ENCODE results near the gene TSPAN1.

The TSPAN1 gene

DNA sequence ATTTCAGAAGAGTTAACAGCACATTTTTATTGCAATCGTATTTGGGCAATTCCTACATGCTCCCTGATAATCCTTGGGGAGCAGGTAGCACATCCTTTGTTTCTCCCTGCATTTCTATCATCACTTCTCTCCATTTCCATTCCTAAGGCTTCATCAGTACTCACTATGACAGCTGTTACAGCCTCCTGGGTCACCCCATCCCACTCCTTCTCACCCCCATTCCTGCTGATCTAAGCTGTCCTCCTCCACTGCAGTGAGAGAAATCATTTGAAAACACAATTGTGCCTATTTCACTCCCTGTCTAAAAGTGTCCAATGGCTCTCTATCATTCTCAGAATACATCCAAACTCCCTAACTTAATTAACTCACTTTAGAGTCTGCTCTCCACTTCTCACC, 17.0 kb upstream of the TSPAN1 start:
- TF ChIP-seq TAF1 (IDR thresholded peaks at IDR 0.05; ENCODE audit: low read depth, low read length) (no peak), SPI1 (IDR thresholded peaks at IDR 0.05; ENCODE audit: low read depth, low read length) (no peak), POLR2AphosphoS5 (IDR thresholded peaks at IDR 0.05; ENCODE audit: low read depth, low read length) (no peak), PAX5 (IDR thresholded peaks at IDR 0.05; ENCODE audit: insufficient read depth, low read length, severe bottlenecking) (no peak), POLR2A (IDR thresholded peaks at IDR 0.05; ENCODE audit: low read depth, low read length) (no peak), POU2F2 (IDR thresholded peaks at IDR 0.05; ENCODE audit: low read depth, low read length) (no peak)
- FAIRE-seq (no peak), DNase-seq (ENCODE audit: insufficient read length, low spot score) (no peak)

DNA sequence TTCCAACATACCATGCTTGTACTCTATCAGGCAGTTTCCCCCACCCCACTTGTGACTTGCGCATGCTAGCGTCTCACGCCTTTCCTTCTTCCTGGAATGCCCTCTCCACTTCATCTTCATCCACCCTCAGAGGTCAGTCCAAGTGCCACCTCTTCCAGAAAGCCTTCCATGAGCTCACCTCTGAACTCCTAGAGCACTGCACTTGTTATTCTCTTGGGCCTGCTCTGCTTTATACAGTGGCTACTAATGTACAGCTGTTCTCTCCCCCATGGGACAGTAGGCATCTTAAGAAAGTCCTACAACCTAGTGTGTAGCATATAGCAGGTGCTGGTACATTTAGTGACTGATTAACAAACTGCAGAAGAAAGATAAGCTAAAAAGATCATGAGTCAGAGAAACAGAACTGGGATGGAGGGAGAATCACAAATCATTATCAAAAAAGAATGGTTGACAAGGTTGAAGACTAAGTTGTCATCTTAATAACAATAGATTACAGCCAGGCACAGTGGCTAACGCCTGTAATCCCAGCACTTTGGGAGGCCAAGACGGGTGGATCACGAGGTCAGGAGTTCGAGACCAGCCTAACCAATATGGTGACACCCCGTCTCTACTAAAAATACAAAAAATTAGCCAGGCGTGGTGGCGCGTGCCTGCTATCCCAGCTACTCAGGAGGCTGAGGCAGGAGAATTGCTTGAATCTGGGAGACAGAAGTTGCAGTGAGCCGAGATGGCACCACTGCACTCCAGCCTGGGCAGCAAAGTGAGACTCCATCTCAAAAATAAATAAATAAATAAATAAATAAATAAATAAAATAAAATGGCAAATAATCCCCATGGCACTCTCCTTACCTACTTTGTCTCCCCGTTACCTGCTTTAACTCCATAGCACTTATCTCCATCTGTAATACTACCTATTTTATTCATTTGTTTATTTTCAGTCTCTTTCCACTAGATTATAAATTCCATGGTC, 16.3 kb upstream of the TSPAN1 start:
- FAIRE-seq (no peak), DNase-seq (ENCODE audit: insufficient read length, low spot score) (no peak)
- TF ChIP-seq TAF1 (IDR thresholded peaks at IDR 0.05; ENCODE audit: low read depth, low read length): no peak
- no peak for TF ChIP-seq POU2F2 (IDR thresholded peaks at IDR 0.05; ENCODE audit: low read depth, low read length)
- TF ChIP-seq POLR2AphosphoS5 (IDR thresholded peaks at IDR 0.05; ENCODE audit: low read depth, low read length): no peak
- no peak for TF ChIP-seq PAX5 (IDR thresholded peaks at IDR 0.05; ENCODE audit: insufficient read depth, low read length, severe bottlenecking)
- TF ChIP-seq SPI1 (IDR thresholded peaks at IDR 0.05; ENCODE audit: low read depth, low read length): no peak
- TF ChIP-seq POLR2A (IDR thresholded peaks at IDR 0.05; ENCODE audit: low read depth, low read length): no peak

DNA sequence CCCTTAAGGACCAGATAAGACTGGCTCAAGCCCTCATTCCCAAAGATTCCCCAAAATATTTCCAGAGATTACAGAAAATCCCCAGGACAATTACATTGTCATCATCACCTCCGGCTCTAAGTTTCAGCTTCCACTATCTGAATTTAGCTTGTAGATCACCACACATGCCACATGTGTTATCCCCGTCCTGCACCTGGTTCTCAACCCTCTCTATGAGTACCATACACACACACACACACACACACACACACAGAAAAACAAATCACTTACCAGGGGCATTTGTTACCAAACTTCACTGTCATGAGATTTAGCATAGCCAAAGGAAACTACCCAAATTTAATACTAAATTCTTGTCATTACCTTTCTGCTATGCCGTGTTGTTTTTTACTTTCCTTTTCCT, 15.4 kb upstream of the TSPAN1 start:
- FAIRE-seq (peak; percentile 76), DNase-seq (ENCODE audit: insufficient read length, low spot score) (no peak)
- no peak for TF ChIP-seq PAX5 (IDR thresholded peaks at IDR 0.05; ENCODE audit: insufficient read depth, low read length, severe bottlenecking)

DNA sequence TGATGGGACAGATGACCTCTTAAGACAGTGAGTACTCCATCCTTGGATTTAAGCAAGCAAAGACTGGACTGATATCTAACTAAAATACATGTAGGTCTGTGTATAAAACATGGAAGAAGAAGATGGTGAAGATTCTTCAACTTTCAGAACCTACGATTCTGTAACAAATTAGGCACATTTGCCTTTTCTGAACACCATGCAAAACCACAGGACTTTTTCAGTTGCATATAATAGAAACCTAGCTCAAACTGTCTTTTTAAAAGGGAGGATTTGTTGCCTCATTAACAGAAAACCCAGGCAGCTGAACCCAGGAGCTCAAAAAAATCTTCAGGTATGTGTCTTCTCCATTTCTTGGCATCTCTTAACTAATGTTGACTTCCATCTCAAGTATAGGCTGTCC, 14.7 kb upstream of the TSPAN1 start:
- FAIRE-seq (no peak), DNase-seq (ENCODE audit: insufficient read length, low spot score) (no peak)
- TF ChIP-seq PAX5 (IDR thresholded peaks at IDR 0.05; ENCODE audit: insufficient read depth, low read length, severe bottlenecking): no peak

- TF ChIP-seq POLR2AphosphoS5 (IDR thresholded peaks at IDR 0.05; ENCODE audit: low read depth, low read length) (no peak), TAF1 (IDR thresholded peaks at IDR 0.05; ENCODE audit: low read depth, low read length) (no peak; the same call in 1 of the 2 replicates), POU2F2 (IDR thresholded peaks at IDR 0.05; ENCODE audit: low read depth, low read length) (no peak), SPI1 (IDR thresholded peaks at IDR 0.05; ENCODE audit: low read depth, low read length) (peak; percentile 28; the same call in 1 of the 2 replicates), PAX5 (IDR thresholded peaks at IDR 0.05; ENCODE audit: insufficient read depth, low read length, severe bottlenecking) (no peak)
- peak; percentile 95 for FAIRE-seq
- peak; percentile 65 for DNase-seq (ENCODE audit: insufficient read length, low spot score)
These were observed 8.1 kb upstream of the TSPAN1 start for GRCh38 chr1:46166521-46167462.

DNA sequence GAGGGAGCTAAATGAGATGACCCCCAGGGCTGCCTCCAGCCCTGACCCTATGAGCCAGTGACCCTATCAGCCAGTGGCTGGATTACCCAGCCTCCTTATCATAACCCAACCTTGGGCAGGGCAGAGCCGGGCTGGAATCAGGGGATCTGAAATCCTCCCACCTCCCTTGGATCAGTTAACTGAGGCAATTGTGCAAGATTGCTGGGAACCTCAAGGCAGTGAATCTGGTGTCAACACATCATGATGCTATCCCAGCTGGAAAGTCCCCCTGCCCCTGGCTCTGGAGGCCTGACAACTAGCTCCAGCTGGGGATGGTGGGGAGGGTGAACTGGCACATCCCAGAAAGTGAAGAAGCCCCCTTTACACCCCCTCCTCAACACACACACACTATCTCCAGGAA, 6.4 kb upstream of the TSPAN1 start:
- FAIRE-seq (no peak), DNase-seq (ENCODE audit: insufficient read length, low spot score) (no peak)
- TF ChIP-seq POU2F2 (IDR thresholded peaks at IDR 0.05; ENCODE audit: low read depth, low read length): no peak
- no peak for TF ChIP-seq SPI1 (IDR thresholded peaks at IDR 0.05; ENCODE audit: low read depth, low read length)
- no peak for TF ChIP-seq TAF1 (IDR thresholded peaks at IDR 0.05; ENCODE audit: low read depth, low read length)
- TF ChIP-seq PAX5 (IDR thresholded peaks at IDR 0.05; ENCODE audit: insufficient read depth, low read length, severe bottlenecking): no peak
- no peak for TF ChIP-seq POLR2A (IDR thresholded peaks at IDR 0.05; ENCODE audit: low read depth, low read length)
- no peak for TF ChIP-seq POLR2AphosphoS5 (IDR thresholded peaks at IDR 0.05; ENCODE audit: low read depth, low read length)

DNA sequence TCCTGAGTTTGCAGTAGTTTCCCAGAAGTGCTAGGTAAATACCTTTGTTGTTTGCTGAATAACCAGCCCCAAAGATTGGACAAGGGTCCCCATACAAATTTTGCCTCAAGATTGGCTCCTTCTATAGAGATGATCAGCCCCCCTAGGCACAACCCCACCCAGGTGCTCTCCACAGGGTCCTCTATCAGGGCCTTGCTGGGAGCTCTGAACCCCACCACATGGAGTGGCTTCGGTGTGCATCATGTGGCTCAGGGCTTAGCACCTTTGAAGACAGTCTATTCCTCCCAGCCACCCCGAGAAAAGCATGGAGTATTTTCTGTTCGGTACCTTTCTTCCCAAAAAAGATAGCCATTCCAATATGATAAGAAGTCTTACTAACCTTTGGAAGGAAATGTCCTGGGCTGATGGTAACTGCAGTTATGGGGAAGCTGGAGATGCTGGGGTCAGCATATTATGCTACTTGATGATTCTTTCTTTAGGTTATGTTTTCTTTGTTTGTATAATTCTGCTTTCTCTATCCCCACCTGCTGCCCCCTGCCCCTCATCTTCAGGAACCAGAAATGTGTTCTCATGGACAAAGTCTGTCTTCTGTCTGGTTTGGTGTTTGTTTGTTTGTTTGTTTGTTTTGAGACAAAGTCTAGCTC, 5.0 kb upstream of the TSPAN1 start:
- no peak for FAIRE-seq
- no peak for DNase-seq (ENCODE audit: insufficient read length, low spot score)
- no peak for TF ChIP-seq TAF1 (IDR thresholded peaks at IDR 0.05; ENCODE audit: low read depth, low read length)
- TF ChIP-seq POU2F2 (IDR thresholded peaks at IDR 0.05; ENCODE audit: low read depth, low read length): no peak
- no peak for TF ChIP-seq POLR2A (IDR thresholded peaks at IDR 0.05; ENCODE audit: low read depth, low read length)
- no peak for TF ChIP-seq POLR2AphosphoS5 (IDR thresholded peaks at IDR 0.05; ENCODE audit: low read depth, low read length)
- no peak for TF ChIP-seq PAX5 (IDR thresholded peaks at IDR 0.05; ENCODE audit: insufficient read depth, low read length, severe bottlenecking)
- no peak for TF ChIP-seq SPI1 (IDR thresholded peaks at IDR 0.05; ENCODE audit: low read depth, low read length)

DNA sequence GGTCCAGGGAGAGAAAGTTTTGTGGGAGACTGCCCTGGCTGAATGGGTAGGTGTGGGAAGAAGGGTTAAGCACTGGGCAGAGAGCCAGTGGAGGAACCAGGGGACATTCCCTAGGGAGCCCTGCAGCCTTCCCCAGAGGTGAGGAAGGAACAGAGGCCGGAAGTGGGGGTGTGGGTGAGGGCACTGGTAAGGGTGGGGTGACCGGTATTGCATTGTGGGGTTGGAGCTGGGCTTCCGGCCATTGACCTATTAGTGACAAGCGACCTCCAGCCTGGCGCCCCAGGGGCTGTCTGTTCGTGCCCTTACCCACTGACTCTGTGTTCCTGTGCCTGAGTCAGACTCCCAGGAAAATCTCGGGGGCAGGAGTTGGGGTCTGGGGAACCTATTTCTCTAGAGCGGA, 3.5 kb upstream of the TSPAN1 start:
- no peak for TF ChIP-seq POLR2A (IDR thresholded peaks at IDR 0.05; ENCODE audit: low read depth, low read length)
- TF ChIP-seq POU2F2 (IDR thresholded peaks at IDR 0.05; ENCODE audit: low read depth, low read length): no peak
- no peak for TF ChIP-seq TAF1 (IDR thresholded peaks at IDR 0.05; ENCODE audit: low read depth, low read length)
- no peak for TF ChIP-seq SPI1 (IDR thresholded peaks at IDR 0.05; ENCODE audit: low read depth, low read length)
- TF ChIP-seq POLR2AphosphoS5 (IDR thresholded peaks at IDR 0.05; ENCODE audit: low read depth, low read length): no peak
- TF ChIP-seq PAX5 (IDR thresholded peaks at IDR 0.05; ENCODE audit: insufficient read depth, low read length, severe bottlenecking): no peak
- DNase-seq (ENCODE audit: insufficient read length, low spot score): no peak
- no peak for FAIRE-seq

DNA sequence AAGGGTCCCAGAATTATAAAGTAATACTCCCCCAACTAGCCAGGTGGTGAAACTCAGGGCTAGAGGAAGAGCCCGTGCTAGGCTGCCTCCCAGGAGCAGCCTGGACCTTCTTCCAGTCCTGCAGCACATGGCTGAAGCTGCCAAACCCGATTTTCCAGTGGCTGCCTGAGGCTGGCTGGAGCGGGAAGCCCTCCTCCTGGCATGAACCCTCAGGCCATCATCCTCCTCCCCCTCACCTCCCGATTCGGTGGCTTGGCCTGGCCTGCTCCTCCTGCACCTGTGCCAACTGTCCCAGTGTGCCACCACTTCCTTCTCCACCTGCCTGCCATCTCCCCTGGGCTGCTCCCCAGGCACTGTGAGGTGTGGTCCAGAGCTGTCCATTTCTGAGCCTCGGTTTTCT, 3.0 kb upstream of the TSPAN1 start:
- TF ChIP-seq PAX5 (IDR thresholded peaks at IDR 0.05; ENCODE audit: insufficient read depth, low read length, severe bottlenecking) (no peak), SPI1 (IDR thresholded peaks at IDR 0.05; ENCODE audit: low read depth, low read length) (no peak), POLR2AphosphoS5 (IDR thresholded peaks at IDR 0.05; ENCODE audit: low read depth, low read length) (no peak), TAF1 (IDR thresholded peaks at IDR 0.05; ENCODE audit: low read depth, low read length) (no peak), POLR2A (IDR thresholded peaks at IDR 0.05; ENCODE audit: low read depth, low read length) (no peak), POU2F2 (IDR thresholded peaks at IDR 0.05; ENCODE audit: low read depth, low read length) (no peak)
- FAIRE-seq (no peak), DNase-seq (ENCODE audit: insufficient read length, low spot score) (no peak)
